Endothelial cell of umbilical vein (primary cell): ENCODE results near the gene SEMA4G. TPM values are rescaled to one million over a fixed set of nuclear protein-coding genes. Genes with fewer than 3 reads are reported as not detected.

Source experiments
- BruUV-seq: library from RNA; stranded (reverse); fragments of 400-500 nt; replicated peaks from 2 replicates; lab custom pipeline; 2021; lab: Mats Ljungman, UMichigan
- CTCF ChIA-PET: fragments of 300-600, 350-600 bp; sonication (Branson Sonifier 250); formaldehyde crosslinking; loops from one replicate; lab custom pipeline; 2021; ENCODE audit warnings: antibody characterized with exemption, inconsistent platforms; lab: Charles Lee
- POLR2A ChIA-PET: fragments of 300-600, 350-600 bp; sonication (Branson Sonifier 250); formaldehyde crosslinking; loops from one replicate; lab custom pipeline; 2021; ENCODE audit warnings: antibody characterized with exemption, inconsistent platforms; lab: Charles Lee
- DNase-seq: peaks from one replicate; pipeline ENCODE4 v3.0.0-alpha.2; 2011; ENCODE audit warnings: low read depth, low spot score
- FAIRE-seq: peaks from 2 replicates; lab custom pipeline; 2011; peaks lifted over from hg19 to GRCh38; lab: Jason Lieb, UNC
- H2AFZ ChIP-seq: 2 replicates; pipeline ENCODE4 v1.6.0; 2012; ENCODE audit warnings: low read depth, low read length, control low read depth, inconsistent platforms
- H3K27ac ChIP-seq: 2 replicates; pipeline ENCODE4 v1.5.1; 2011; ENCODE audit warnings: low read depth, mild to moderate bottlenecking, control low read depth, low read length, moderate library complexity; ENCODE audit not compliant: insufficient read depth
- H3K27me3 ChIP-seq, 2 experiments: 2 replicates each; pipeline versions ENCODE4 v1.6.0 to v1.6.1; 2011; ENCODE audit warnings: low read length in 2 of 2, mixed read lengths in 1 of 2; ENCODE audit not compliant: control insufficient read depth in 2 of 2, insufficient read depth in 2 of 2
- H3K36me3 ChIP-seq, 2 experiments: 2 replicates in 1 of 2; 3 replicates in 1 of 2; pipeline ENCODE4 v1.5.1; 2011; ENCODE audit warnings: low read length in 2 of 2, mild to moderate bottlenecking in 1 of 2, moderate library complexity in 1 of 2; ENCODE audit not compliant: control insufficient read depth in 2 of 2, insufficient read depth in 2 of 2; ENCODE audit errors: extremely low read depth in 1 of 2
- H3K4me1 ChIP-seq: 3 replicates; pipeline ENCODE4 v1.5.1; 2011; ENCODE audit warnings: mild to moderate bottlenecking, low read length; ENCODE audit not compliant: control insufficient read depth, insufficient read depth; ENCODE audit errors: extremely low read depth
- H3K4me2 ChIP-seq: 2 replicates; pipeline ENCODE4 v1.6.1; 2011; ENCODE audit warnings: low read length, control low read depth, mixed read lengths; ENCODE audit not compliant: insufficient read depth
- H3K4me3 ChIP-seq, 3 experiments: fragments of 200-600 bp in 1 of 3; sonication (generic), shearing (Covaris generic) in 1 of 3; replicated peaks in 1 of 3; 2 replicates each; pipeline ENCODE4 v1.5.1; 2011 to 2016; ENCODE audit warnings: control low read depth in 3 of 3, low read length in 3 of 3, mild to moderate bottlenecking in 2 of 3, inconsistent platforms in 1 of 3, low read depth in 1 of 3, moderate library complexity in 1 of 3; ENCODE audit not compliant: insufficient read depth in 1 of 3
- H3K79me2 ChIP-seq: 2 replicates; pipeline ENCODE4 v1.6.0; 2012; ENCODE audit warnings: low read length, inconsistent platforms; ENCODE audit not compliant: control insufficient read depth, insufficient read depth
- H3K9ac ChIP-seq: replicated peaks from 2 replicates; pipeline ENCODE3; 2011; ENCODE audit warnings: low read length, control low read depth; ENCODE audit not compliant: insufficient read depth; ENCODE audit errors: extremely low read depth
- H3K9me1 ChIP-seq: replicated peaks from 3 replicates; pipeline ENCODE4 v1.6.0; 2011; ENCODE audit warnings: mild to moderate bottlenecking, low read length; ENCODE audit not compliant: control insufficient read depth, insufficient read depth; ENCODE audit errors: extremely low read depth
- H3K9me3 ChIP-seq: replicated peaks from 2 replicates; pipeline ENCODE4 v1.5.1; 2012; ENCODE audit warnings: low read length, inconsistent platforms; ENCODE audit not compliant: control insufficient read depth, insufficient read depth
- H4K20me1 ChIP-seq: replicated peaks from 2 replicates; pipeline ENCODE3; 2011; ENCODE audit warnings: mild to moderate bottlenecking, low read length; ENCODE audit not compliant: control insufficient read depth, insufficient read depth; ENCODE audit errors: extremely low read depth
- EZH2 ChIP-seq: IDR thresholded peaks from 2 replicates; pipeline ENCODE4 v1.6.1; 2012; ENCODE audit warnings: borderline replicate concordance, low read depth, mild to moderate bottlenecking, moderate library complexity, low read length, inconsistent platforms; ENCODE audit not compliant: severe bottlenecking
- FOS ChIP-seq: IDR thresholded peaks from 2 replicates; pipeline ENCODE4 v1.6.1; 2011; ENCODE audit warnings: mild to moderate bottlenecking, low read length, moderate library complexity, borderline replicate concordance; ENCODE audit not compliant: insufficient read depth
- GATA2 ChIP-seq: IDR thresholded peaks from 2 replicates; pipeline ENCODE4 v1.7.0; 2011; ENCODE audit warnings: low read depth, mild to moderate bottlenecking, moderate library complexity, mixed read lengths, low read length; ENCODE audit not compliant: insufficient read length, insufficient read depth
- JUN ChIP-seq: IDR thresholded peaks from 2 replicates; pipeline ENCODE4 v1.6.1; 2011; ENCODE audit warnings: borderline replicate concordance, low read depth; ENCODE audit not compliant: insufficient read length, insufficient read depth
- MAX ChIP-seq: IDR thresholded peaks from 2 replicates; pipeline ENCODE4 v1.6.1; 2011; ENCODE audit not compliant: insufficient read depth, insufficient read length
- MYC ChIP-seq: IDR thresholded peaks from one replicate; pipeline ENCODE4 v1.6.1; 2011; ENCODE audit warnings: mild to moderate bottlenecking, low read depth, low read length
- POLR2A ChIP-seq: IDR thresholded peaks from 2 replicates; pipeline ENCODE4 v1.6.1; 2012; ENCODE audit warnings: low read depth, mild to moderate bottlenecking, control low read depth, low read length
- POLR2AphosphoS5 ChIP-seq: IDR thresholded peaks from 2 replicates; pipeline ENCODE4 v1.6.1; 2012; ENCODE audit warnings: low read depth, mild to moderate bottlenecking, control low read depth, low read length, moderate library complexity; ENCODE audit not compliant: insufficient read depth
- dilution Hi-C: fragments of 300-500 bp; cut with MboI; formaldehyde crosslinking; loops from one replicate; pipeline ENCODE4 v1.15.0; 2019; ENCODE audit warnings: low sequenced_read_pairs; ENCODE audit not compliant: extremely low pct_ligation_motif_present
- intact Hi-C: fragments of 100-400 bp; cut with micrococcal nuclease; formaldehyde crosslinking; loops from one replicate; pipeline ENCODE4 v1.10.0; 2022
- polyA plus RNA-seq, 4 experiments: library from polyadenylated mRNA; depleted of rRNA in 3 of 4; stranded (reverse) in 3 of 4; unstranded in 1 of 4; fragments of >200 nt; gene quantifications; 2 replicates each; pipeline versions ENCODE4 v1.2.1 to v1.2.3, GENCODE V29; 2011 to 2012; ENCODE audit warnings: missing spikeins in 1 of 4
- total RNA-seq: library from RNA; stranded (reverse); gene quantifications from 2 replicates; pipeline ENCODE4 v1.2.3, GENCODE V29; 2021
- TF ChIP-seq, protein P1 (sequence below), 2 donors: IDR thresholded peaks; 1 replicate in 1 of 2; 2 replicates in 1 of 2; pipeline ENCODE4 v1.5.1; 2011; ENCODE audit warnings: low read length in 2 of 2, mild to moderate bottlenecking in 2 of 2, moderate library complexity in 2 of 2, control low read depth in 1 of 2, inconsistent platforms in 1 of 2, low read depth in 1 of 2; ENCODE audit not compliant: insufficient read depth in 1 of 2; ENCODE audit errors: extremely low read depth in 1 of 2

The SEMA4G gene
- total and polyA plus RNA-seq, 2 donors (not counting 3 experiments of a cell fraction or from before 2014, with no cell fraction given), result 6.0 to 10.4 TPM

DNA sequence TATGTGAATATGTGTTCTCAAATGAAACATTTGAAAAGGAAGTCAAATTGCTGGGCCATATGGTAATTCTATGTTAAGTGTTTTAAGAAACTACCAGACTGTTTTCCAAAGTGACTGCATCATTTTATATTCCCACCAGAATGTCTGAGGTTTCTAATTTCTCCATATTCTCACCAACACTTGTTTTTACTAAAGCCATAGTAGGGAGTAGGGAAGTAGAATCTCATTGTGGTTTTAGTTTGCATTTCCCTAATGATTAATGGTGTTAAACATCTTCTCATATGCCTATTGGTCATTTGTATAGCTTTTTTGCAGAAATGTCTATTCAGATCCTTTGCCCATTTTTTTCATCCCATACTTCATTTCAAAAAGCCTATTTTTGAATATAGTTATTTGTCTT lies 9.1 kb upstream of the SEMA4G start:
- no peaks in the 10 kb centered on the region for H3K4me1 ChIP-seq
- H3K9me1 ChIP-seq, result no peaks in the 10 kb centered on the region
- TF ChIP-seq POLR2AphosphoS5 (no peak), FOS (no peak)
- TF ChIP-seq, protein P1, sequence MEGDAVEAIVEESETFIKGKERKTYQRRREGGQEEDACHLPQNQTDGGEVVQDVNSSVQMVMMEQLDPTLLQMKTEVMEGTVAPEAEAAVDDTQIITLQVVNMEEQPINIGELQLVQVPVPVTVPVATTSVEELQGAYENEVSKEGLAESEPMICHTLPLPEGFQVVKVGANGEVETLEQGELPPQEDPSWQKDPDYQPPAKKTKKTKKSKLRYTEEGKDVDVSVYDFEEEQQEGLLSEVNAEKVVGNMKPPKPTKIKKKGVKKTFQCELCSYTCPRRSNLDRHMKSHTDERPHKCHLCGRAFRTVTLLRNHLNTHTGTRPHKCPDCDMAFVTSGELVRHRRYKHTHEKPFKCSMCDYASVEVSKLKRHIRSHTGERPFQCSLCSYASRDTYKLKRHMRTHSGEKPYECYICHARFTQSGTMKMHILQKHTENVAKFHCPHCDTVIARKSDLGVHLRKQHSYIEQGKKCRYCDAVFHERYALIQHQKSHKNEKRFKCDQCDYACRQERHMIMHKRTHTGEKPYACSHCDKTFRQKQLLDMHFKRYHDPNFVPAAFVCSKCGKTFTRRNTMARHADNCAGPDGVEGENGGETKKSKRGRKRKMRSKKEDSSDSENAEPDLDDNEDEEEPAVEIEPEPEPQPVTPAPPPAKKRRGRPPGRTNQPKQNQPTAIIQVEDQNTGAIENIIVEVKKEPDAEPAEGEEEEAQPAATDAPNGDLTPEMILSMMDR (IDR thresholded peaks at IDR 0.05; ENCODE audit: extremely low read depth in 1 of 2, insufficient read depth in 1 of 2, low read depth in 1 of 2, low read length in 2 of 2), result no peak
- no peak overlapping the region for H3K9ac ChIP-seq
- dilution Hi-C loops (no loop called here), intact Hi-C loops (no loop called here)
- no peak overlapping the region for H2AFZ ChIP-seq
- POLR2A ChIA-PET, result no interaction called here
- peaks cover 7 to 16% of the 10 kb centered on the region in 2 experiments for H3K36me3 ChIP-seq
- H4K20me1 ChIP-seq, result no peaks in the 10 kb centered on the region
- DNase-seq, result no peak
- H3K27ac ChIP-seq, result no peak overlapping the region
- H3K4me2 ChIP-seq, result no peak overlapping the region
- H3K9me3 ChIP-seq, result no peaks in the 10 kb centered on the region
- no TSS peak for BruUV-seq
- no peak for FAIRE-seq
- no peak overlapping the region for H3K4me3 ChIP-seq
- CTCF ChIA-PET, result no interaction called here
- H3K79me2 ChIP-seq, result no peaks in the 10 kb centered on the region
- H3K27me3 ChIP-seq, result no peaks in the 10 kb centered on the region

- H3K4me2 ChIP-seq, result no peak overlapping the region
- TF ChIP-seq POLR2A (no peak), JUN (no peak), FOS (no peak), MYC (no peak), MAX (no peak), GATA2 (no peak), EZH2 (no peak), POLR2AphosphoS5 (no peak)
- H3K9ac ChIP-seq, result no peak overlapping the region
- no peak overlapping the region for H3K4me3 ChIP-seq
- FAIRE-seq (no peak), DNase-seq (no peak)
- no peaks in the 10 kb centered on the region for H3K79me2 ChIP-seq
- no peaks in the 10 kb centered on the region for H3K4me1 ChIP-seq
- H3K36me3 ChIP-seq, result peaks cover 6 to 13% of the 10 kb centered on the region in 2 experiments
- H3K9me3 ChIP-seq, result no peaks in the 10 kb centered on the region
- ChIA-PET POLR2A (no interaction called here), CTCF (interaction anchor here (0.6 to 1.3 kb wide), 2 partner anchors 52 to 79 kb away, joined by 3 read pairs; no protein-coding TSS in a partner anchor)
- BruUV-seq, result no TSS peak
- H3K27me3 ChIP-seq, result no peaks in the 10 kb centered on the region
- intact Hi-C loops (no loop called here), dilution Hi-C loops (no loop called here)
- H3K9me1 ChIP-seq, result no peaks in the 10 kb centered on the region
- no peak overlapping the region for H2AFZ ChIP-seq
- H4K20me1 ChIP-seq, result no peaks in the 10 kb centered on the region
- H3K27ac ChIP-seq, result no peak overlapping the region
These were observed 6.8 kb upstream of the SEMA4G start for GRCh38 chr10:100962351-100963080.
